Fibroblast of pulmonary artery (primary cell): Measurements from ENCODE around the gene DLD.
A peak's percentile ranks its signal among the peaks of the same experiment; 100 is the strongest.

Source experiments
- DNase-seq: peaks from one replicate; pipeline ENCODE4 v3.0.0-alpha.2; 2010; ENCODE audit warnings: low read depth
- H3K4me3 ChIP-seq: replicated peaks from 2 replicates; pipeline ENCODE4 v1.5.1; 2011; ENCODE audit warnings: low read depth, mild to moderate bottlenecking, control low read depth, low read length, moderate library complexity
- CTCF ChIP-seq: IDR thresholded peaks from 2 replicates; pipeline ENCODE4 v1.5.1; 2011; ENCODE audit warnings: mild to moderate bottlenecking, control low read depth, low read length, inconsistent platforms; ENCODE audit errors: missing control alignments

The DLD gene

GRCh38 chr7:107926481-107926880 lies 35.5 kb downstream of the DLD start:
- H3K4me3 ChIP-seq: no peak overlapping the region
- no peak for DNase-seq
- TF ChIP-seq CTCF: no peak

- DNase-seq: peak; percentile 61
- no peak for TF ChIP-seq CTCF
- no peak overlapping the region for H3K4me3 ChIP-seq
Measured at GRCh38 chr7:107931740-107932515, 40.9 kb downstream of the DLD start.

GRCh38 chr7:107932805-107933204 lies 41.8 kb downstream of the DLD start:
- no peak for TF ChIP-seq CTCF
- DNase-seq: no peak
- no peak overlapping the region for H3K4me3 ChIP-seq

GRCh38 chr7:107933386-107934013 lies 42.5 kb downstream of the DLD start:
- TF ChIP-seq CTCF: no peak
- no peak overlapping the region for H3K4me3 ChIP-seq
- no peak for DNase-seq

GRCh38 chr7:107934991-107935770 lies 44.2 kb downstream of the DLD start:
- TF ChIP-seq CTCF: no peak
- no peak for DNase-seq
- no peak overlapping the region for H3K4me3 ChIP-seq

- TF ChIP-seq CTCF: no peak
- no peak overlapping the region for H3K4me3 ChIP-seq
- DNase-seq: no peak
Measured at GRCh38 chr7:107936312-107936711, 45.3 kb downstream of the DLD start.
